HL-60 (cell line): ENCODE data around the gene FGF14.

Source experiments
- POLR2AphosphoS5 ChIP-seq: IDR thresholded peaks from 2 replicates; pipeline ENCODE4 v1.6.1; 2012; ENCODE audit warnings: low read depth
- TF ChIP-seq, protein P1 (sequence below): IDR thresholded peaks from one replicate; pipeline ENCODE4 v1.5.1; 2011; ENCODE audit warnings: low read length, control low read depth, inconsistent platforms; ENCODE audit not compliant: insufficient read depth
- TF ChIP-seq, protein P2 (sequence below): IDR thresholded peaks from 2 replicates; pipeline ENCODE4 v1.6.1; 2012; ENCODE audit warnings: low read depth; ENCODE audit not compliant: insufficient replicate concordance

GRCh38 chr13:101893021-101893420, 508.8 kb downstream of the FGF14 start:
- TF ChIP-seq, protein P1, sequence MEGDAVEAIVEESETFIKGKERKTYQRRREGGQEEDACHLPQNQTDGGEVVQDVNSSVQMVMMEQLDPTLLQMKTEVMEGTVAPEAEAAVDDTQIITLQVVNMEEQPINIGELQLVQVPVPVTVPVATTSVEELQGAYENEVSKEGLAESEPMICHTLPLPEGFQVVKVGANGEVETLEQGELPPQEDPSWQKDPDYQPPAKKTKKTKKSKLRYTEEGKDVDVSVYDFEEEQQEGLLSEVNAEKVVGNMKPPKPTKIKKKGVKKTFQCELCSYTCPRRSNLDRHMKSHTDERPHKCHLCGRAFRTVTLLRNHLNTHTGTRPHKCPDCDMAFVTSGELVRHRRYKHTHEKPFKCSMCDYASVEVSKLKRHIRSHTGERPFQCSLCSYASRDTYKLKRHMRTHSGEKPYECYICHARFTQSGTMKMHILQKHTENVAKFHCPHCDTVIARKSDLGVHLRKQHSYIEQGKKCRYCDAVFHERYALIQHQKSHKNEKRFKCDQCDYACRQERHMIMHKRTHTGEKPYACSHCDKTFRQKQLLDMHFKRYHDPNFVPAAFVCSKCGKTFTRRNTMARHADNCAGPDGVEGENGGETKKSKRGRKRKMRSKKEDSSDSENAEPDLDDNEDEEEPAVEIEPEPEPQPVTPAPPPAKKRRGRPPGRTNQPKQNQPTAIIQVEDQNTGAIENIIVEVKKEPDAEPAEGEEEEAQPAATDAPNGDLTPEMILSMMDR = no peak
- TF ChIP-seq POLR2AphosphoS5 = no peak
- TF ChIP-seq, protein P2, sequence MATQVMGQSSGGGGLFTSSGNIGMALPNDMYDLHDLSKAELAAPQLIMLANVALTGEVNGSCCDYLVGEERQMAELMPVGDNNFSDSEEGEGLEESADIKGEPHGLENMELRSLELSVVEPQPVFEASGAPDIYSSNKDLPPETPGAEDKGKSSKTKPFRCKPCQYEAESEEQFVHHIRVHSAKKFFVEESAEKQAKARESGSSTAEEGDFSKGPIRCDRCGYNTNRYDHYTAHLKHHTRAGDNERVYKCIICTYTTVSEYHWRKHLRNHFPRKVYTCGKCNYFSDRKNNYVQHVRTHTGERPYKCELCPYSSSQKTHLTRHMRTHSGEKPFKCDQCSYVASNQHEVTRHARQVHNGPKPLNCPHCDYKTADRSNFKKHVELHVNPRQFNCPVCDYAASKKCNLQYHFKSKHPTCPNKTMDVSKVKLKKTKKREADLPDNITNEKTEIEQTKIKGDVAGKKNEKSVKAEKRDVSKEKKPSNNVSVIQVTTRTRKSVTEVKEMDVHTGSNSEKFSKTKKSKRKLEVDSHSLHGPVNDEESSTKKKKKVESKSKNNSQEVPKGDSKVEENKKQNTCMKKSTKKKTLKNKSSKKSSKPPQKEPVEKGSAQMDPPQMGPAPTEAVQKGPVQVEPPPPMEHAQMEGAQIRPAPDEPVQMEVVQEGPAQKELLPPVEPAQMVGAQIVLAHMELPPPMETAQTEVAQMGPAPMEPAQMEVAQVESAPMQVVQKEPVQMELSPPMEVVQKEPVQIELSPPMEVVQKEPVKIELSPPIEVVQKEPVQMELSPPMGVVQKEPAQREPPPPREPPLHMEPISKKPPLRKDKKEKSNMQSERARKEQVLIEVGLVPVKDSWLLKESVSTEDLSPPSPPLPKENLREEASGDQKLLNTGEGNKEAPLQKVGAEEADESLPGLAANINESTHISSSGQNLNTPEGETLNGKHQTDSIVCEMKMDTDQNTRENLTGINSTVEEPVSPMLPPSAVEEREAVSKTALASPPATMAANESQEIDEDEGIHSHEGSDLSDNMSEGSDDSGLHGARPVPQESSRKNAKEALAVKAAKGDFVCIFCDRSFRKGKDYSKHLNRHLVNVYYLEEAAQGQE = no peak
